Stimulated activated CD4-positive, alpha-beta T cell treated with anti-CD3 and anti-CD28 coated beads, Interleukin-4, amount 100 ng/mL, for 1 hour (primary cell): ENCODE measurements around the gene SLC34A1.
"Not testable (repeated sequence)": the region's sequence is repeated elsewhere in the genome, so short reads cannot be mapped to it uniquely, and the experiment has no call there.

Experiments
- DNase-seq: peaks from one replicate; pipeline ENCODE4 v3.0.0-alpha.2; 2020

Gene SLC34A1

DNA sequence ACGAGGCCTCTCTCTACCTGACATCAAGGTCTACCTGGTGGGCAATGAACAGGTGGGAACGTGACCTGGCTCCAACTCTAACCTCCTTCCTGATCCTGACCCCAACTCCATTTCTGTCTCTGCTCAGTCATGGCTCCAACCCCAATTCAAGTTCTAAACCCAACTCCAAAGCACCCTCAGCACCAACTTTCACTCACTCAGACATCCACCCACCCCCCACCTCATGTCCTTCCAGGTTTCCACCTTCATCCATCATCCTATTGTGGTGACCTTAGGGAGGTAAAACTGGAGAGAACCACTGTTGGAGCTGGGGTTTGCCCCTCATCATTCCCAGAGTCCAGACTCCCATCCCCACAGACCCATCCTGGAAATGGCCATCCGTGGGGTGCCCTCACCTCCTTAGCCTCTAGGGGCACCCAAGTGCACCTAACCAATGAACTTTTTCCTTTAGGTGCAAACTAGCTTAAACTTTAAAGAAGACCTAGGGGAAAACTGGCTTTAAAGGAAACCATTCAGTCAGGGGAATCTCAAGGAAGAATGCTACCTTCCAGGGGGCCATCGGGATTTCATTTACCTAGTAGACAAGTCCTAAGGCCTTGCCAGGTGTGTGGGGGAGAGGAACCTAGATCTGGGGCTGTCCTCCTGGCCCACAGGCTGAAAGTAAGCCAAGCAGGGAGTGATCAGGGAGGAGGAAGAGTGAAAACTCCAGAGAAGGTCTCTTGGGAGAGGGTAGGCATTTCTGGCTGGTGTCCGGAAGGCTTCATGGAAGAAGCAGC is 15.2 kb upstream of the SLC34A1 start:
- peak; percentile 41 for DNase-seq

DNA sequence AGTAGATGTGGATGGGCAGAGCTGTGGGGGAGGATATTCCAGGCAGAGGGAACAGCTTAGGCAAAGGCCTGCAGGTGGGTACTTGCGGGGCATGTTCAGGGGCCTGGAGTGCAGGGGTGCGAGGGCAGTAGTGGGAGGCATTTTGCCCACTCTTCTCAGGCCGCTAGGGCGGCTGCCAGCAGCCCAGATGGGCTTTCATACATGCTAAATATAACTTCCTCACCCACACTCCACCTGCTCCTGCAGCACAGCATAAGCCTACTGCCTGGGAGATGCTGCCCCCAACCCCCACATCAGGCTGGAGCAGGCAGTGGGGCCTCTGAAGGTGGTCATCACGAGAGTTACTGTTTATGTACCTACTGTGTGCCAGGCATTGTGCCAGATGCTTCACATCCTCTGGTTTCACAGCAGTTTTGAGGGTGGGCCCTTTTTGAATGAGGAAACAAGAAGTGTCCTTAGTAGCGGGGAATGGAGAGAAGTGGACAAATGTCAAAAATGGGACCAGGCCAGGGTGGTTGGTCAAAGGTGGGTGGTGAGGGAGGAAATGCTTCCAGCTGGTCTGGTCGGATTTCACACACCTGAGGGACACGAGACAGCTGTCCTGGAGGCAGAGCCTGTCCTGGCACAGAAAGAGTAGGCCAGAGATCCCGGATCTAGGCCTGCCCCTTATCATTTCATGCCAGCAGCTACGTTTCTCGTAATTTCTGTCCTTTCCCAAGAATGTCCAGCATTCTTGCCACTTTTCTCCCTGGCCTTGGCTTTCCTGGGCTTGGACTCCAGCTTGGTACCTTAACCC is 14.4 kb upstream of the SLC34A1 start:
- no peak for DNase-seq

DNA sequence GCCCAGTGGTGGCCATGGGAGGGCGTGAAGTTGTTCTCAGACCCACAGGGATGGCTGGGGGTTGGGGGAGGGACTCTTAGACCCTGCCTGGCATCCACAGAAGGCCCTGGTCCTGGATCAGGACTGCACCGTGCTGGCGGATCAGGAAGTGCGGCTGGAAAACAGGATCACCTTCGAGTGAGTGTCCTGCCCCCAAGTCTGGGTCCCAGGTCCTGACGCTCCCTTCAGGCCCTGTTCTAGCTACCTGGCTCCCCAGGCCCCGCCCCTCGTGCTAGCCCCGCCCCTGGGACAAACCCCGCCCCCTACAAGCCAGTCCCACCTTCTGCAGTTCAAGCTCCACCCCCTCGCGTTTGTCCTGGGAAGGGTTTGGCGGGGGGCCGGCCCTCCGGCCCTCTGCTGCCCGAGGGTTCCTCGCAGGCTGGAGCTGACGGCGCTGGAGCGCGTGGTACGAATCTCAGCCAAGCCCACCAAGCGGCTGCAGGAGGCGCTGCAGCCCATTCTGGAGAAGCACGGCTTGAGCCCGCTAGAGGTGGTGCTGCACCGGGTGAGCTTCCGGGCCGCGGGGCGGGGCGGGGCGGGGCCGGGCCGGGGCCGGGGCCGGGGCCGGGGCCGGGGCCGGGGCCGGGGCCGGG is 13.6 kb upstream of the SLC34A1 start:
- DNase-seq, result peak; percentile 66

DNA sequence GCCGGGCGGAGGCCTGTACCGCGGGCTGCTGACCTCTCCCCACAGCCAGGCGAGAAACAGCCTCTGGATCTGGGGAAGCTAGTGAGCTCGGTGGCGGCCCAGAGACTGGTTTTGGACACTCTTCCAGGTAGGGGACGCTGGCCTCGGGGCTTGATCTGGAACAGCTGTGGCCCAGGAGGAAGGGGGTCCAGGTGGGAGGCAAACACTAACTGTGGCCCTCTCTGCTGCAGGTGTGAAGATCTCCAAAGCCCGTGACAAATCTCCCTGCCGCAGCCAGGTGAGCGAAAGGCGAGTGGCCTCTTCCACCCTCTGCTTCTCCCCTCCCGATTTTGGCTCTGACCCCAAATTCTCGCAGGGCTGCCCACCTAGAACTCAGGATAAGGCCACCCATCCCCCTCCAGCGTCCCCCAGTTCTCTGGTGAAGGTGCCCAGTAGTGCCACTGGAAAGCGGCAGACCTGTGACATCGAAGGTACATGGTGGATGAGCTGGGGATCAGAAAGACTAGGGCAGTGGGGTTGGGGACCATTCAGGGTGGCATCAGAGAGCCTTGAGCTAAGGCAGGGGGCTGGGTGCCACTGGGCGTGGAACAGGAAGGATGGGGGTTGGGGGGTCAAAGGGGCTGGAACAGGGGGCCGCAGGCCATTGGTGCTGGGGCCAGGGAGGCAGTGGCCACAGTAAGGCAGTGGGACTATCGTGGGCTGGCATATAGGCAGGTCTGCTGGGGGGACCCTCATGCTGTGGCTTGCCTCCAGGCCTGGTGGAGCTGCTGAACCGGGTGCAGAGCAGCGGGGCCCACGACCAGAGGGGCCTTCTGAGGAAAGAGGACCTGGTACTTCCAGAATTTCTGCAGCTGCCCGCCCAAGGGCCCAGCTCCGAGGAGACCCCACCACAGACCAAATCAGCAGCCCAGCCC is 12.9 kb upstream of the SLC34A1 start:
- no peak for DNase-seq

DNA sequence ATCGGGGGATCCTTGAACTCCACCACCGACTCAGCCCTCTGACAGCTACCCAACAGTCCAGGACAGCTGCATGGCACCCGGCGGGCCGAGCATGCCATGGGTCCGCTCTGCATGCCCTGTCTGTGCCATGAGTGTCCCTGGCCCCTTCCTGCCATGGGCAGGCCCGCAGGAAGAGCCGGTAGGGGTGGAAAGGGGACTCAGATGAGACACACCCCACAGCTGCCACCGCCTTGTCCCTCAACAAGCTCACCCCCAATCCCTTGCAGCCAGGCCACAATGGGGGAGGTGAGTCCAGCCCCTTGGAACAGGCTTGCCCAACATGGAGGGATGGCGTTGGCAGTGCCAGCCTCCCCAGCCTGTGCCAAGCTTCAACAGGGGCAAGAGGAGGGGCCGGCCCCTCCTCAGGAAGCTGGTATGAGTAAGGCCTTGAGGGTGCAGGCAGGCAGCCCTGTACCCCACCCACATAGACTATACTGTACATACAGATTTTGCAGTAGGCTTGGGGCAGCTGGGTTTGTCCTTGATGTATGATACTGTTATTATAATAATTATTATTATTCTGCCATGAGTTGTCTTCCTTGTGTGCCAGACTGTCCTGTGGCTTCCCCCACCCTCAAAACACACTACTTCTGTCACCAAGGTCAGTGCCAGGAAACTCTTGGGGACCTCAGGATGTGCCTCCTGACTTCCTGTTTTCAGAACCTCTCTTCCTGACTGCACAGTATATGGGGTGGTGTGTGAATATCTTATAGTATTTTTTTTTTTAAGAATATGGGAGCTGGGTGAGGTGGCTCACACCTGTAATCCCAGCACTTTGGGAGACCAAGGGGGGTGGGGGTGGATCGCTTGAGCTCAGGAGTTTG is 12.0 kb upstream of the SLC34A1 start:
- DNase-seq, result no peak

DNA sequence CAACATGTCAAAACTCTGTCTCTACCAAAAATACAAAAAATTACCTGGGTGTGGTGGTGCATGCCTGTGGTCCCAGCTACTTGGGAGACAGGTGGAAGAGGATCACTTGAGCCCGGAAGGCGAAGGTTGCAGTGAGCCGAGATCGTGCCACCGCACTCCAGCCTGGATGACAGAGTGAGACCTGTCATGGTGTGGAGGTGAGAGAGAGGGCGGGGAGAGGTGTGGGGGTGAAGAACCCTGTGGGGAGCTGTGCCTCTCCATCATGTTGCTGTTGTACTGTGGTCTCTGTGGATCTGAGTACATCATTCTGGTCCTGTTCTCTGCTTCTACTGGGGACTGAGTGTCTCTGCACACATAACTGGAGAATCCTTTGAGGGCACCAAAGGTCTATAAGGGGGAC is 11.3 kb upstream of the SLC34A1 start:
- no peak for DNase-seq

DNA sequence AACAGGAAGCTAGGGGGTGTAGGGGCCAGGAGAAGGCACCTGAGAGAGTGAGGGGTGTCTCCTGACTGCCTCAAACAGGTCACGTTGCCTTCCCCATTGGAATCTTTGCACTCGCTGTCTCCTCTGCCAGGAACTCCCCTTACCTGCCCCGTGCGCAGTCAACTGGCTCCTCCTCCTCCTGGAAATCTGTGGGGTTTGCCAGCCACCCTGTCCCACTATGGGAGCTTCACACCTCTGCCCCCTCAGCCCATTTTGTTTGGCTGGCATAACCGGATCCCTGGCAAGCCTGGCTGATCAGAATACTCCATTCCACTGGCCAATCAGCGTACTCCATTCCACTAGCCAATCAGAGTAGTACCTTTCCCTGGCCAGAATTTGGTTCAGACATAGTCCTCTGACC is 10.4 kb upstream of the SLC34A1 start:
- no peak for DNase-seq

DNA sequence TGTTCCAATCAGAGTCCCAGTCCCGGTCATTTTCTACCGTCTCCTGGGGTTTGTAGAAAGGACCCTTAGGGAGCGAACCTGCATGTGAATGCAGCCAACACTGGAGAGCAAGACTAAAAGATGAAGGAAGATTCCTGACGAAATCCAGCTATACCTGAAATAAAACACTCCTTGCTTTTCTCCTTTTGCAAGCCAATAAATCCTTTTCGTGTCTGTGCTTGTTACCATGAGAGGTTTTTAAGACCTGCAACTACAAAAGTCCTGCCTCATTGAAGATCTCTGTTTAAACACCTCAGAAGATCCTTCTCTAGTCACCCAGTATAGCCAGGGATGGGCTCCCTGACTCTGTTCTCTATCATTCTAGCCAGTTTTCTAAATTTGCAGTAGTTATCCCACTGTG is 10.0 kb upstream of the SLC34A1 start:
- DNase-seq, result no peak

DNA sequence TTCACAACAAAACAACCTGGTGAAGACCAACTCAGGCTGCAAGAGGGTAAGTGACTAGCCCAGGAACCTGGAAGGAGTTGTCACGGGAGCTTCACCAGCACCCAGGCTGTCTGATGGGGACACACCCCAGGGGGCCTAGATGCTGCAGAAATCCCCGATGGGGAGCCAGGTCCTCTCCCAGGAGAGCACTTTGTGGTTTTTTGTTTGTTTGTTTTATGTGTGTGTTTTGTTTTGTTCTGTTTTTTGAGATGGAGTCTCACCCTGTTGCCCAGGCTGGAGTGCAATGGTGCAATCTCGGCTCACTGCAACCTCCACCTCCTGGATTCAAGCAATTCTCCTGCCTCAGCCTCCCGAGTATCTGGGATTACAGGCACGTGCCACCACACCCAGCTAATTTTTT is 8.7 kb upstream of the SLC34A1 start:
- DNase-seq, result not testable (repeated sequence)

DNA sequence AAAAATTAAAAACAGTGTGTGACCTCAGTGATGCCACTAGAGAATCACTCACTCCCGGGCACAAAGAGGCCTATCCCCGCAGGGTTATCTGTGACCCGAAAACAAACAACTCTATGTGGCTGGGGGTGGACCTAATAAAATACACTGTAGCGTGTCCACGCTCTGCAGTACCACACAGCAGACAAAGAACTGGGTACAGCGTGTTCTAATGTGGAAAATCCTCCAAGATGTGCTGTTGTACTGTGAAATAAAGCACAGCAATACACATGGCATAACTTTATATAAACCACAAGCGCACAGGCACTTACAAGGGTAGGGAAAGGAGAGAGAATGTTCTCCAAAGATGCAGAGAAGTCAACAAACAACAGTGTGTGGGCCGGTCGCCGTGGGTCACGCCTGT is 8.1 kb upstream of the SLC34A1 start:
- DNase-seq, result no peak

DNA sequence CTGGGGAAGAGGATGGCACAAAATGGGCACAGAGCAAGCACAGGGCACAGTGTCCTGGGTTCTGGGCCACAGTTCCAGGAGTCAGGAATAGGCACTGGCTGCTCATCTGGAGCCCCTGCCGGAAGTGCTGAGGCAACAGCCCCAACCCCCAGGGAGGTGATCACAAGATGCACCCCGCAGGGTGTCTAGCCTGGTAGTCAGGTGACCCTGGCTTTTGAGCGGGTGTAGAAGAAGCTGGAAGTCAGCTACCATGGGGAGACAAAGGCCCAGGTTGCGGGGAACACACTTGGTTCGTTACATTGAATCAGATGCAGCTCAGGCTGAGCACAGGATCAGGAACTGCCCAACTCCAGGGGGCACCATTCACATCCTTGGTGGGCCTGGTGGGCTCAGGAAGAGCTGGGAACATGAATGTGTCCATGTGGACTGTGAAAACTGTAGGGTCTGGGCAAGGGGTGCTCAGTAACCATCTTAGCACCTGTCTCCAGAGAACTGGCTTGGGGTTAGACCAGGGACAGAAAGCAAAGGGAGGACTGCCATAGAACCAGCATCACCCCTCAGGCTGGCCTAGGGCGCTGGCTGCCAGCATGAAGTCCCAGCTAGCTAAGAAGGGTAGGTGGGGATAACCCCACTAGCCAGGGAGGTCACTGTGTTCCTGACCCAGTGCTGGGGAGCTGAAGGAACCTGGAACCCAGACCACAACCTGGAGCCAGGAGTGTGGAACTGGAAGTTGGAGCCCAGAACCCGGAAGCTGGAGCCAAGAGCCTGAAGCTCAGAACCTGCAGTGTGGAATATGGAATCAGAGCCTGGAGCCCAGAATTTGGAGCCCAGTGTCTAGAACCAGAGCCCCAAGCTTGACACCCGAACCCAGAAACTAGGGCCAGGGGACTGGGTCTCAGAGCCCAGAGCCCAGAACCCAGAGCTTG is 6.1 kb upstream of the SLC34A1 start:
- no peak for DNase-seq

DNA sequence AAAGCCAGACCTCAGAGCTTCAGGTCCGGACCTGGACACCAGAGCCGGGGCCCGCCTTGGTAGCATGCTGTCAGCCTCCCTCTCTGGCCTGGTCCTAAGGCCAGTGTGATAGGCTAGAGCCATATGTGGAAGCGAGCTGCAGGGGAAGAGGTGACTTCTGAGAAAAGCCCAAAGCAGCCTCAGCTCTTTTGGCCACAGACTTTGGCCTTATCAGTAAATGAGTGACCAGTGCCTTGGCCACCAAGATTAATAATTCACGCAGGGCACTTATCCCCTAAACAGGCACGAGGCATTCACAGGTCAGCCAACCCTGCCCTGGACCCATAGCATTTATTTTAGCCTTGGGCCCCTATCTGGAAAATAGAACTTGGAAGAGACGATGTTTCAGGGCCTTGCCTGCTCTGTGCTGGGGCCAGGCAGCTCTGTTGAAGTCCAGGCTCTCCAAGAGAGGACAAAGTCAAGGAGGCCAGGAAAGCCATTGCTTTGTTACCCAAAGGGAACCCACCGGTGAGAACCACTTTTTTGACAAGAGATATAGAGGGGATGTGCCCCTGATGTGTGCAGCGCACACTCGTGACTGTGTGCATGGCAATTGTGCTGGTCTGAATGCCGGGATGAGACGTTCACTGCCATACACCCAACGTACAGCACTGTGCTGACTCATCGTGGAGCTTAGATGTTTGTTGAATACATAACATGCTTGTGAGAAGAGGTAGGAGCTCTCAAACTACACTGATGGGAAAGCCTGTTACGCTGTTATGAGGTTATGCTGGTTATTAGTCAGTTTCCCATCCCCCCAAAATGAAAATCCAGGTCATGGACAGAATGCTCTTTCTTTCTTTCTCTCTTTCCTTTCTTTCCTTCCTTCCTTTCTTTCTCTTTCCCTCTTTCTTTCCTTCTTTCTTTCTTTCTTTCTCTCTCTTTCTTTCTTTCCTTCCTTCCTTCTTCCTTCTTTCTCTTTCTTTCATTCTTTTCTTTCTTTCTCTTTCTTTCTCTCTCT is 5.0 kb upstream of the SLC34A1 start:
- DNase-seq, result no peak

DNA sequence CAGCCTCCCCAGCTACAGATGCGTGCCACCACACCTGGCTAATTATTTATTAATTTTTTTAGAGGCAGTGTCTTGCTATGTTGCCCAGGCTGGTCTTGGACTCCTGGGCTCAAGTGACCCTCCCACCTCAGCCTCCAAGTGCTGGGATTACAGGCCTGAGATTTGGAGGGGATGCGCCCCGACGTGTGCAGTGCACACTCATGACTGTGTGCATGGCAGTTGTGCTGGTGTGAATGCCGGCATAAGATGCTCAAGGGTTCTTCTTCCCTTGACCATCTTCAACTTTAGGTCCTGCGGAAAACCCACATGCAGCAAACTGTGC is 3.5 kb upstream of the SLC34A1 start:
- DNase-seq, result no peak

DNA sequence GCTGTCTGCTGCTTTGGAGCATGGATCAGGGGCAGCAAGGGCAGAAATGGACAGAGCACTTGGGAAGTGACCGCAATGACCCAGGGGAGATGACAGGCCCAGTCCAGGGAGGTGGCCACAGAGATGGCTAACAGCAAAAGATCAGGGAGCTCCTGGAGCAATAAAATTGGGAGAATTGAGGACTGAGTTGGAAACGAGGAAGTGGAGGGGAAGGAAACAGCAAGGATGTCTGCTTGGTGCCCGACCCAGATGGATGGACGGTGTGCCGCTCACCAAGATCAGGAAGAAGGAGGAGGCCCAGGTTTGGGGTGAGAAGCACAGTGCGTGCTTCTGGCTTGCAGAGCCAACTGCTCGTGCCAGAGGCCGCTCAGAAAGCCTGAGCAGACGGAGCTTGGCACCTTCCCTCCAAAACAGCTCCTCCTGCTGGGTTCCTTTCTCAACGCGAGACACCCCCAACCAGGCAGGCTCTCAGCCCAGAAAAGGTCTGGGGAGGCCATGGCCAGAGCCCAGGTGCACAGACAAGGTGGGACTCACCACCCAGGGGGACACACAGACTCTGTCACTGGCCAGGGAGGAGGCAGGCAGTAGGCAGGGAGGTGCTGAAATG is 1.7 kb upstream of the SLC34A1 start:
- DNase-seq, result no peak

DNA sequence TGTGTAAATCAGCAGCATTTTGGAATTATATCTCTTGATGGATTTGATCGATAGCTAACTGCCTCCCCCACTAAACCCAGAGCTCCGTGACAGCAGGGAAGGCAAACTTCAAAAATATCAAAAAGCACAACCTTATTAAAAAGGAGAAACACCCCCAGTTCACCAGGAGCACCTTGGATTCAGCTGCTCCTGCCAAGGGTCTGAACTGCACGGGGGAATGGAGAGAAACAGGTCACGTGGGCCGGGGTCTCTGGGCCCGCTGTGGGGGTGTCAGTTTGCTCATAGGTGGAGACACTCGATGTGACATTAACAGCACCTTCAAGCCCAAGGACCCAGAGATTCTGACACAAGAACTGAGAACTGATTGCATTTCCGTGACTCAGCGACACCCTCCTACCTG is 1.1 kb upstream of the SLC34A1 start:
- no peak for DNase-seq

DNA sequence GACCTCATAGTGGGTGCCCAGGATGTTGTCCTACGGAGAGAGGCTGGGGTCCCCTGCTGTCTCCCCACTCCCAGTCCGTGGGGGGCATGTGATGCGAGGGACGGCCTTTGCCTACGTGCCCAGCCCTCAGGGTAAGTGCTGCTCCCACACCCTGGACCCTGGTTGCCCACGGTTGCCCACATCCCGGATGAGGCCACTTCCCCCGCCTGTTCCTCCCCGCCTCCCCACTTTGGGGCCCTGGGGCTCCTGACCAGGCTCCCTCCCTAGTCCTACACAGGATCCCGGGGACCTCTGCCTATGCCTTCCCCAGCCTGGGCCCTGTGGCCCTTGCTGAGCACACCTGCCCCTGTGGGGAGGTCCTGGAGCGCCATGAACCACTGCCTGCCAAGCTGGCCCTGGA is 1.5 kb downstream of the SLC34A1 start:
- no peak for DNase-seq

DNA sequence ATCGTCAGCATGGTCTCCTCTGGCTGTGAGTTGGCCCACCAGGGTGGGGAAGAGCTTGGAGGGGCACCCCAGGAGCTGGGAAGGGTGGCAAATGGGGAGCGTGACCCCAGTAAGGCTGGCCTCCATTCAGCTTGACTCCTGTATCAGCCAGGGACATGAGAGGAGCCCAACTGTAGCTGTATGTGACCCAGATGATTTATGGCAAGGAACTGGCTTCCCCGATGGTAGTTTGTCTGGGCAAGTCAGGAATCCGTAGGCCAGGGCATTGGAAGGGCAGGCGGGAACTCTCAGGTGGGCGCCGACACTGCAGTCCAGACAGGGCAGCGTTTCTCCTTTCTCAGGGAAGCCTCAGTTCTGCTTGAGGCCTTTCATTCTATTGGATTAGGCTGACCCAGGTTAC is 2.3 kb downstream of the SLC34A1 start:
- DNase-seq, result no peak

DNA sequence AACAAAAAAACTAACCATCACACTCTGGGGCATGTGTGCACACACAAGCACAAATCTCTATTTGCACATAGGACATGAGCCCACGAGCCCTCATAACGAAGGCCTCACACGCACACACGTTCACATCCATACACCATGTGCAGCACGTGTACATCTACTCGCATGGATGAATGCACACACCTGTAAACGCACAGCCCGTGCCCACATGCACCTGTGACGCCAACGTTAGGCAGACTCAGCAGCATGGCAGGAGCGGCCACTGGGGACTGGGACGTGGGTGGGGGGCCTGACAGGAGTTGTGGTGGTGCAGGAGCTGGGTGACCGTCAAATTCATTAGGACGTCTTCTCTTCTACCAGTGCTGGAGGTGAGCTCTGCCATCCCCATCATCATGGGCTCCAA is 3.2 kb downstream of the SLC34A1 start:
- DNase-seq, result no peak

DNA sequence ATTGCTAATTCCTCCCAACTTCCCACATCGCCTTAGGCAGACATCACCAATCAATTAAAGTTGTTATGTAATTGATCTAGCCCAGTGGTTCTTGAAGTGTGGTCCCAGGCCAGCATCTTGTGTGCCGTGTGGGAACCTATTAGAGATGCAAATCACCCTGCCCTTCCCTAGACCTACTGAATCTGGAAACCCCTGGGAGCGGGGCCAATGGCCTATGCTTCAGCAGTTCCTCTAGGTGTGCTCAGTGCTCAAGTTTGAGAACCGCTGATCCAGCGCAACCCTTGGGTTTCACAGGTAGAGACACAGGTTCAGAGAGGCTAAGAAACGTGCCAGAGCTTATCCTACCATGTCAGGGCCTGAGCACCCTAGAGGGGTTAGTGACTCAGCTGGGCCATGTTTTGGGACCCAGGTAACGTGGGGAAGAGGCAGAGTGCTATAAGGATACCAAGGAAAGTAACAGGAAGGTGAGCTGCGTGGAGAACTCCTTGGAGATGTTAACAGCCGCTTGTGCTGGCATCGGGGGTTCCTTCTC is 4.4 kb downstream of the SLC34A1 start:
- no peak for DNase-seq
